Neural cell (in vitro differentiated cells): Measurements from ENCODE around the gene WASF3. TPM values are rescaled to one million over a fixed set of nuclear protein-coding genes. Genes with fewer than 3 reads are reported as not detected.

Source experiments
- H2AFZ ChIP-seq: fragments of 200-600, 300-800 bp; sonication (generic), shearing (Covaris generic); 2 replicates; pipeline ENCODE4 v1.6.0; 2014; ENCODE audit warnings: low read depth, mild to moderate bottlenecking, antibody characterized with exemption, low read length, moderate library complexity
- H3F3A ChIP-seq: fragments of 200-600 bp; shearing (Covaris generic); 2 replicates; pipeline ENCODE4 v1.6.1; 2016; ENCODE audit warnings: mild to moderate bottlenecking, moderate library complexity, mixed read lengths, antibody characterized with exemption, low read length; ENCODE audit not compliant: insufficient read depth, poor library complexity, severe bottlenecking
- H3K27ac ChIP-seq: fragments of 200-600, 300-800 bp; sonication (generic), shearing (Covaris generic); 2 replicates; pipeline ENCODE4 v1.5.1; 2014; ENCODE audit warnings: mild to moderate bottlenecking, low read length, moderate library complexity
- H3K27me3 ChIP-seq: fragments of 300-800, 200-600 bp; sonication (generic), shearing (Covaris generic); 2 replicates; pipeline ENCODE4 v1.6.0; 2014; ENCODE audit warnings: mild to moderate bottlenecking, low read depth, low read length, moderate library complexity; ENCODE audit not compliant: insufficient read depth
- H3K36me3 ChIP-seq: fragments of 300-800, 200-600 bp; sonication (generic), shearing (Covaris generic); 2 replicates; pipeline ENCODE4 v1.5.1; 2014; ENCODE audit warnings: mild to moderate bottlenecking, antibody characterized with exemption, low read length, moderate library complexity; ENCODE audit not compliant: insufficient read depth
- H3K4me2 ChIP-seq: fragments of 300-800, 200-600 bp; sonication (generic), shearing (Covaris generic); 2 replicates; pipeline ENCODE4 v1.6.0; 2014; ENCODE audit warnings: mild to moderate bottlenecking, low read length
- H3K4me3 ChIP-seq: fragments of 300-800, 200-600 bp; sonication (generic), shearing (Covaris generic); 2 replicates; pipeline ENCODE4 v1.5.1; 2014; ENCODE audit warnings: mild to moderate bottlenecking, low read length, moderate library complexity
- H3K79me2 ChIP-seq: fragments of 200-600 bp; shearing (Covaris generic); replicated peaks from 2 replicates; pipeline ENCODE4 v1.6.0; 2014; ENCODE audit warnings: mild to moderate bottlenecking, low read length, moderate library complexity; ENCODE audit not compliant: insufficient read depth
- H3K9ac ChIP-seq: fragments of 300-800, 200-600 bp; sonication (generic), shearing (Covaris generic); 2 replicates; pipeline ENCODE4 v1.6.1; 2016; ENCODE audit warnings: mild to moderate bottlenecking, low read length, mixed read lengths
- H3K9me2 ChIP-seq: fragments of 200-600 bp; shearing (Covaris generic); 2 replicates; pipeline ENCODE4 v1.6.1; 2016; ENCODE audit warnings: mild to moderate bottlenecking, low read length, mixed read lengths; ENCODE audit not compliant: insufficient read depth
- H3K9me3 ChIP-seq: fragments of 200-600, 300-800 bp; sonication (generic), shearing (Covaris generic); 2 replicates; pipeline ENCODE4 v1.6.1; 2016; ENCODE audit warnings: mild to moderate bottlenecking, mixed run types, low read length, moderate library complexity, mixed read lengths
- H4K20me1 ChIP-seq: fragments of 200-600 bp; shearing (Covaris generic); 2 replicates; pipeline ENCODE4 v1.6.1; 2016; ENCODE audit warnings: mild to moderate bottlenecking, mixed run types; ENCODE audit not compliant: insufficient read depth
- CTCF ChIP-seq: fragments of 450-650 bp; IDR thresholded peaks from 2 replicates; pipeline ENCODE4 v1.5.1; 2014; ENCODE audit warnings: antibody characterized with exemption, mild to moderate bottlenecking, moderate library complexity; ENCODE audit not compliant: poor library complexity, severe bottlenecking
- EP300 ChIP-seq: fragments of 450-650 bp; conservative IDR thresholded peaks from 2 replicates; pipeline ENCODE4 v1.6.1; 2014; ENCODE audit warnings: antibody characterized with exemption, mild to moderate bottlenecking, moderate library complexity; ENCODE audit not compliant: poor library complexity, severe bottlenecking
- EZH2 ChIP-seq: fragments of 200-600, 300-800 bp; shearing (Covaris generic), sonication (generic); IDR thresholded peaks from 2 replicates; pipeline ENCODE4 v1.6.1; 2014; ENCODE audit warnings: antibody characterized with exemption, low read length, borderline replicate concordance, mild to moderate bottlenecking; ENCODE audit not compliant: insufficient read depth, poor library complexity, severe bottlenecking
- MXI1 ChIP-seq: fragments of 450-650 bp; conservative IDR thresholded peaks from 2 replicates; pipeline ENCODE4 v1.6.1; 2014; ENCODE audit warnings: antibody characterized with exemption, mild to moderate bottlenecking; ENCODE audit not compliant: poor library complexity, severe bottlenecking
- POLR2AphosphoS5 ChIP-seq: IDR thresholded peaks from 2 replicates; pipeline ENCODE4 v1.6.1; 2012
- RAD21 ChIP-seq: fragments of 450-650 bp; conservative IDR thresholded peaks from 2 replicates; pipeline ENCODE4 v1.6.1; 2014; ENCODE audit warnings: antibody characterized with exemption, mild to moderate bottlenecking, moderate library complexity
- SMC3 ChIP-seq: fragments of 450-650 bp; conservative IDR thresholded peaks from 2 replicates; pipeline ENCODE4 v1.6.1; 2014; ENCODE audit warnings: antibody characterized with exemption, mild to moderate bottlenecking, moderate library complexity; ENCODE audit not compliant: poor library complexity
- TAF1 ChIP-seq: IDR thresholded peaks from 2 replicates; pipeline ENCODE4 v1.6.1; 2012; ENCODE audit warnings: low read depth
- polyA plus RNA-seq: library from polyadenylated mRNA; depleted of rRNA; stranded (reverse); fragments of >200 nt; gene quantifications from 2 replicates; pipeline ENCODE4 v1.2.3, GENCODE V29; 2014
- TF ChIP-seq, protein P1 (sequence below): IDR thresholded peaks from 2 replicates; pipeline ENCODE4 v1.6.1; 2012; ENCODE audit warnings: borderline replicate concordance

The WASF3 gene
- polyA plus RNA-seq, 1 donor from 2014 or later = 44.5 TPM

DNA sequence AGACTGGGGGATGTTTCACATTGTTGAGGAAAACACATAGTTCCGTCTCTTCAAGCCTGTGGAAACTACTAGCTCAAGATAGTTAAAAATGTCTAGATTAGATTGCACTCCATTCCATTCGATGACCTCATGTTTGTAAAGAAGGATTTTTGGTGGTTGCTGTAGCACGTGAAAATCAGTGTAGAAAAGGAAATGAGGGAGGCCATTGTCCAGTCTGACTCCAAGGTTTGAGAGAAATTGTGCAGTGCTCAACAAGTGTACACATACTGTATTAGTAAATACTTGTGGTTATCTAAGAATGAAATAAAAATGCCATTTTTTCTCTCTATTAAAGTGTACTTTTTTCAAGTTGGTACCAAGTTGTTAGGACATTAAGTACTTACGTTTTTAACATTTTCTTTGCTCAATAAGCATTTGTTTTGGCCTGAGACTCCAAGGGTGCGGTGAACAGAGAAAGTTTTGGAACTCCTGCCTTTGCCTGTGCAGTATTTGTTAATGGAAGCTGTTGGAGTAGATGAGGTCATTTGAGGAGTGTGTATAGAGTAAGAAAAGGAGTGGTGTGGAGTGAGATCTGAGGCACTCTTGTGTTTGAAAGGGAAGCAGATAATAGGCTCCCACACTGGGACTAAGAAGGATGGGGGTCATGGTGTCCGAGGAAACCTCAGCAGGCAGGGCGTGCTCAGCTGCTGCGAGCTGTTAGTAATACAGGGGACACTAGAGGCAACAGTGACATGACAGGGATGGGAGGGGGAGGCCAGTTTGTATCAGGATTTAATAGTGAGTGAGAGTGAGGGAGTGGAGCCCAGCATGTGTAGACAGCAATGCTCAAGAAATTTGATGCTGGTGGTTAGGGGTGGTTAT, 4.4 kb downstream of the WASF3 start:
- Histone ChIP-seq H3K79me2 (peaks cover 76% of the 10 kb centered on the region), H4K20me1 (no peaks in the 10 kb centered on the region), H3K27me3 (no peaks in the 10 kb centered on the region), H3K36me3 (no peaks in the 10 kb centered on the region), H3K9ac (no peak overlapping the region), H3K9me2 (no peaks in the 10 kb centered on the region), H3K27ac (no peak overlapping the region), H3K4me2 (no peak overlapping the region), H3F3A (no peaks in the 10 kb centered on the region), H3K4me3 (no peak overlapping the region), H2AFZ (no peak overlapping the region), H3K9me3 (no peaks in the 10 kb centered on the region)
- TF ChIP-seq POLR2AphosphoS5 = no peak
- no peak for TF ChIP-seq SMC3
- no peak for TF ChIP-seq MXI1
- TF ChIP-seq RAD21 = no peak
- no peak for TF ChIP-seq TAF1
- TF ChIP-seq EZH2 = no peak
- TF ChIP-seq, protein P1, sequence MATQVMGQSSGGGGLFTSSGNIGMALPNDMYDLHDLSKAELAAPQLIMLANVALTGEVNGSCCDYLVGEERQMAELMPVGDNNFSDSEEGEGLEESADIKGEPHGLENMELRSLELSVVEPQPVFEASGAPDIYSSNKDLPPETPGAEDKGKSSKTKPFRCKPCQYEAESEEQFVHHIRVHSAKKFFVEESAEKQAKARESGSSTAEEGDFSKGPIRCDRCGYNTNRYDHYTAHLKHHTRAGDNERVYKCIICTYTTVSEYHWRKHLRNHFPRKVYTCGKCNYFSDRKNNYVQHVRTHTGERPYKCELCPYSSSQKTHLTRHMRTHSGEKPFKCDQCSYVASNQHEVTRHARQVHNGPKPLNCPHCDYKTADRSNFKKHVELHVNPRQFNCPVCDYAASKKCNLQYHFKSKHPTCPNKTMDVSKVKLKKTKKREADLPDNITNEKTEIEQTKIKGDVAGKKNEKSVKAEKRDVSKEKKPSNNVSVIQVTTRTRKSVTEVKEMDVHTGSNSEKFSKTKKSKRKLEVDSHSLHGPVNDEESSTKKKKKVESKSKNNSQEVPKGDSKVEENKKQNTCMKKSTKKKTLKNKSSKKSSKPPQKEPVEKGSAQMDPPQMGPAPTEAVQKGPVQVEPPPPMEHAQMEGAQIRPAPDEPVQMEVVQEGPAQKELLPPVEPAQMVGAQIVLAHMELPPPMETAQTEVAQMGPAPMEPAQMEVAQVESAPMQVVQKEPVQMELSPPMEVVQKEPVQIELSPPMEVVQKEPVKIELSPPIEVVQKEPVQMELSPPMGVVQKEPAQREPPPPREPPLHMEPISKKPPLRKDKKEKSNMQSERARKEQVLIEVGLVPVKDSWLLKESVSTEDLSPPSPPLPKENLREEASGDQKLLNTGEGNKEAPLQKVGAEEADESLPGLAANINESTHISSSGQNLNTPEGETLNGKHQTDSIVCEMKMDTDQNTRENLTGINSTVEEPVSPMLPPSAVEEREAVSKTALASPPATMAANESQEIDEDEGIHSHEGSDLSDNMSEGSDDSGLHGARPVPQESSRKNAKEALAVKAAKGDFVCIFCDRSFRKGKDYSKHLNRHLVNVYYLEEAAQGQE = no peak
- TF ChIP-seq CTCF = no peak
- TF ChIP-seq EP300 = no peak

DNA sequence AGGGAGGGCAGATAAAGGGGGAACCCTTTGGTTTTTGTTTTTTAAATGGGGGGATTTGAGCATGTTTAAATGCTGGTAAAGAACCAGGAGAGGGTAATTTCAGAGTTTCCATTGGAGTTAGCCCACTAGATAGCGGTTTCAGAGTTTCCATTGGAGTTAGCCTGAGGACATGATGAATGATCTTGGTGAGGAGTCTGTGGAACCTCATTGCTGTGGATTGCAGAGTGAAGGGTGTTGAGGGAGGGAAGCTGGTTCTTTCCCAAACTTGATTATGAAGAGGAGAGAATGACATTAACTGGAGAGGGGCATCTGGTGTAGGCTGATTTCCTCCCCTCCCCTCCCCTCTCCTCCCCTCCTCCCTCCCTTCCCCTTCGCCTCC, 5.0 kb downstream of the WASF3 start:
- Histone ChIP-seq H3K4me3 (no peak overlapping the region), H3K9me2 (no peaks in the 10 kb centered on the region), H3K79me2 (peaks cover 80% of the 10 kb centered on the region), H3K36me3 (no peaks in the 10 kb centered on the region), H3K27me3 (no peaks in the 10 kb centered on the region), H4K20me1 (no peaks in the 10 kb centered on the region), H3K4me2 (no peak overlapping the region), H3K9me3 (no peaks in the 10 kb centered on the region), H3F3A (no peaks in the 10 kb centered on the region), H3K9ac (no peak overlapping the region), H2AFZ (no peak overlapping the region), H3K27ac (no peak overlapping the region)
- no peak for TF ChIP-seq TAF1
- TF ChIP-seq CTCF = no peak
- no peak for TF ChIP-seq MXI1
- no peak for TF ChIP-seq EP300
- no peak for TF ChIP-seq SMC3
- TF ChIP-seq EZH2 = no peak
- TF ChIP-seq RAD21 = no peak
- no peak for TF ChIP-seq POLR2AphosphoS5
- TF ChIP-seq, protein P1 = no peak
